GM23338 (cell line): ENCODE data around the gene TRAF2. TPM values are rescaled to one million over a fixed set of nuclear protein-coding genes. Genes with fewer than 3 reads are reported as not detected.

Experiments used
- CREB1 ChIP-seq: fragments of 250-450 bp; sonication (Bioruptor Pico); IDR thresholded peaks from 2 replicates; pipeline ENCODE4 v1.5.0; 2020; ENCODE audit warnings: low read depth, mild to moderate bottlenecking, moderate library complexity
- CTCF ChIP-seq, 2 experiments: fragments of 200-600 bp in 1 of 2; sonication (generic) in 1 of 2; conservative IDR thresholded peaks; 2 replicates each; pipeline versions ENCODE4 v1.5.1 to v1.6.1; 2016 to 2017; ENCODE audit warnings: antibody characterized with exemption in 2 of 2, low read depth in 2 of 2, mild to moderate bottlenecking in 2 of 2, moderate library complexity in 1 of 2
- EZH2phosphoT487 ChIP-seq: fragments of 200-600 bp; sonication (generic); IDR thresholded peaks from one replicate; pipeline ENCODE4 v1.8.1; 2018; ENCODE audit warnings: antibody characterized with exemption; ENCODE audit not compliant: unreplicated experiment
- REST ChIP-seq: IDR thresholded peaks from one replicate; pipeline ENCODE4 v1.6.1; 2018; ENCODE audit warnings: antibody characterized with exemption; ENCODE audit not compliant: unreplicated experiment
- STAT1 ChIP-seq: IDR thresholded peaks from one replicate; pipeline ENCODE4 v1.6.1; 2016; ENCODE audit warnings: antibody characterized with exemption; ENCODE audit not compliant: unreplicated experiment
- ZNF331 ChIP-seq: fragments of 250-450 bp; sonication (Bioruptor Pico); IDR thresholded peaks from 2 replicates; pipeline ENCODE4 v1.5.0; 2020; ENCODE audit warnings: low read depth, mild to moderate bottlenecking, moderate library complexity
- ZNF462 ChIP-seq: fragments of 250-450 bp; sonication (Bioruptor Pico); IDR thresholded peaks from 2 replicates; pipeline ENCODE4 v1.5.0; 2020; ENCODE audit warnings: mild to moderate bottlenecking, moderate library complexity
- polyA plus RNA-seq: library from polyadenylated mRNA; unstranded; fragments of >200 nt; fragmentation: Nextera tagmentation; extraction: Ambion mirVana; gene quantifications from 2 replicates; pipeline ENCODE4 v1.2.1, GENCODE V29; 2016
- total RNA-seq: library from RNA; depleted of rRNA; stranded (reverse); fragments of >200 nt; shearing (Covaris generic); gene quantifications from 2 replicates; pipeline ENCODE4 v1.2.3, GENCODE V29; 2014

TRAF2 gene
- total and polyA plus RNA-seq, 2 experiments from 2014 or later, result 25.4 to 39.9 TPM

- no peak for TF ChIP-seq ZNF462 (CRISPR knock-in tag)
- TF ChIP-seq CTCF (conservative IDR thresholded peaks at IDR 0.05; ENCODE audit: low read depth in 2 of 2), result no peak
- no peak for TF ChIP-seq EZH2phosphoT487
- TF ChIP-seq STAT1, result no peak
- TF ChIP-seq ZNF331 (CRISPR knock-in tag), result no peak
- no peak for TF ChIP-seq CREB1 (CRISPR knock-in tag)
- no peak for TF ChIP-seq REST
These were observed 56.0 kb downstream of the TRAF2 start (continued) for GRCh38 chr9:136942112-136942880.
